HEK293 (cell line): ENCODE results near the gene LBH.

ENCODE experiments used
- CTCF ChIA-PET: fragments of 350-600 bp; formaldehyde crosslinking; extraction: SDS; loops from one replicate; lab custom pipeline; 2021; ENCODE audit warnings: antibody characterized with exemption; lab: Yijun Ruan, JAX
- POLR2A ChIA-PET: fragments of 300-600 bp; formaldehyde crosslinking; extraction: SDS; loops from one replicate; lab custom pipeline; 2020; ENCODE audit warnings: antibody characterized with exemption, inconsistent platforms; lab: Yijun Ruan, JAX
- H3K27ac ChIP-seq: fragments of 200-500 bp; sonication (Bioruptor generic); 2 replicates; pipeline ENCODE4 v1.5.1; 2014; ENCODE audit warnings: low read depth, low read length, control low read depth, inconsistent platforms; ENCODE audit errors: extremely low read depth
- H3K36me3 ChIP-seq, 2 experiments: fragments of 200-500 bp in 1 of 2; sonication (Bioruptor generic) in 1 of 2; 1 replicate in 1 of 2; 2 replicates in 1 of 2; pipeline ENCODE4 v1.5.1; 2014 to 2017; ENCODE audit warnings: inconsistent platforms in 2 of 2, low read length in 2 of 2; ENCODE audit not compliant: control insufficient read depth in 2 of 2, insufficient read depth in 1 of 2
- H3K4me1 ChIP-seq: fragments of 200-500 bp; sonication (Bioruptor generic); 2 replicates; pipeline ENCODE4 v1.5.1; 2014; ENCODE audit warnings: mild to moderate bottlenecking, low read length, inconsistent platforms; ENCODE audit not compliant: control insufficient read depth, insufficient read depth
- H3K4me3 ChIP-seq: 2 replicates; pipeline ENCODE4 v1.5.1; 2011; ENCODE audit warnings: low read depth, mild to moderate bottlenecking, control low read depth, low read length, moderate library complexity
- H3K9me3 ChIP-seq: fragments of 200-500 bp; sonication (Bioruptor generic); 2 replicates; pipeline ENCODE4 v1.5.1; 2014; ENCODE audit warnings: low read depth, low read length, inconsistent platforms; ENCODE audit not compliant: control insufficient read depth, insufficient read depth
- SP7 ChIP-seq: fragments of 450-650 bp; formaldehyde crosslinking; IDR thresholded peaks from 2 replicates; pipeline ENCODE4 v1.5.1; 2016; ENCODE audit warnings: missing biosample characterization, missing genetic modification characterization
- ZBTB21 ChIP-seq: fragments of 450-650 bp; formaldehyde crosslinking; IDR thresholded peaks from 2 replicates; pipeline ENCODE4 v1.5.1; 2017; ENCODE audit warnings: missing biosample characterization, missing genetic modification characterization
- ZBTB6 ChIP-seq: fragments of 450-650 bp; formaldehyde crosslinking; IDR thresholded peaks from 2 replicates; pipeline ENCODE4 v1.5.1; 2017; ENCODE audit warnings: missing biosample characterization, missing genetic modification characterization
- ZFP41 ChIP-seq: fragments of 450-650 bp; formaldehyde crosslinking; IDR thresholded peaks from 2 replicates; pipeline ENCODE4 v1.5.1; 2016; ENCODE audit warnings: missing biosample characterization, missing genetic modification characterization, borderline replicate concordance
- ZNF16 ChIP-seq: fragments of 450-650 bp; formaldehyde crosslinking; IDR thresholded peaks from 2 replicates; pipeline ENCODE4 v1.5.1; 2016; ENCODE audit warnings: low read depth, missing biosample characterization, missing genetic modification characterization
- ZNF391 ChIP-seq: fragments of 450-650 bp; formaldehyde crosslinking; IDR thresholded peaks from 2 replicates; pipeline ENCODE4 v1.5.1; 2016; ENCODE audit warnings: low read depth, missing biosample characterization, missing genetic modification characterization, borderline replicate concordance
- ZNF416 ChIP-seq: fragments of 450-650 bp; formaldehyde crosslinking; IDR thresholded peaks from 2 replicates; pipeline ENCODE4 v1.5.1; 2016; ENCODE audit warnings: missing biosample characterization, missing genetic modification characterization
- ZNF529 ChIP-seq: fragments of 450-650 bp; formaldehyde crosslinking; IDR thresholded peaks from 2 replicates; pipeline ENCODE4 v1.5.1; 2017; ENCODE audit warnings: missing genetic modification characterization, missing biosample characterization; ENCODE audit not compliant: insufficient replicate concordance
- ZNF549 ChIP-seq: fragments of 450-650 bp; IDR thresholded peaks from 2 replicates; pipeline ENCODE4 v1.5.1; 2018; ENCODE audit warnings: missing biosample characterization, missing genetic modification characterization, mild to moderate bottlenecking, inconsistent platforms, moderate library complexity
- ZNF560 ChIP-seq: fragments of 450-650 bp; formaldehyde crosslinking; IDR thresholded peaks from 2 replicates; pipeline ENCODE4 v1.5.1; 2017; ENCODE audit warnings: missing biosample characterization, missing genetic modification characterization, borderline replicate concordance
- ZNF658 ChIP-seq: fragments of 450-650 bp; formaldehyde crosslinking; IDR thresholded peaks from 2 replicates; pipeline ENCODE4; 2016; ENCODE audit warnings: missing biosample characterization, missing genetic modification characterization
- ZNF660 ChIP-seq: fragments of 450-650 bp; IDR thresholded peaks from 2 replicates; pipeline ENCODE4 v1.5.1; 2018; ENCODE audit warnings: missing biosample characterization, mild to moderate bottlenecking, missing genetic modification characterization
- ZNF785 ChIP-seq: fragments of 450-650 bp; formaldehyde crosslinking; IDR thresholded peaks from 2 replicates; pipeline ENCODE4 v1.5.1; 2016; ENCODE audit warnings: missing biosample characterization, missing genetic modification characterization
- ZSCAN23 ChIP-seq: fragments of 450-650 bp; formaldehyde crosslinking; IDR thresholded peaks from 2 replicates; pipeline ENCODE4 v1.5.1; 2016; ENCODE audit warnings: missing biosample characterization, missing genetic modification characterization
- ZSCAN5A ChIP-seq: fragments of 450-650 bp; formaldehyde crosslinking; IDR thresholded peaks from 2 replicates; pipeline ENCODE4 v1.5.1; 2016; ENCODE audit warnings: missing biosample characterization, missing genetic modification characterization
- TF ChIP-seq, protein P1 (sequence below): fragments of 450-650 bp; formaldehyde crosslinking; IDR thresholded peaks from 2 replicates; pipeline ENCODE4 v1.5.1; 2016; ENCODE audit warnings: missing biosample characterization, missing genetic modification characterization

Gene LBH

DNA sequence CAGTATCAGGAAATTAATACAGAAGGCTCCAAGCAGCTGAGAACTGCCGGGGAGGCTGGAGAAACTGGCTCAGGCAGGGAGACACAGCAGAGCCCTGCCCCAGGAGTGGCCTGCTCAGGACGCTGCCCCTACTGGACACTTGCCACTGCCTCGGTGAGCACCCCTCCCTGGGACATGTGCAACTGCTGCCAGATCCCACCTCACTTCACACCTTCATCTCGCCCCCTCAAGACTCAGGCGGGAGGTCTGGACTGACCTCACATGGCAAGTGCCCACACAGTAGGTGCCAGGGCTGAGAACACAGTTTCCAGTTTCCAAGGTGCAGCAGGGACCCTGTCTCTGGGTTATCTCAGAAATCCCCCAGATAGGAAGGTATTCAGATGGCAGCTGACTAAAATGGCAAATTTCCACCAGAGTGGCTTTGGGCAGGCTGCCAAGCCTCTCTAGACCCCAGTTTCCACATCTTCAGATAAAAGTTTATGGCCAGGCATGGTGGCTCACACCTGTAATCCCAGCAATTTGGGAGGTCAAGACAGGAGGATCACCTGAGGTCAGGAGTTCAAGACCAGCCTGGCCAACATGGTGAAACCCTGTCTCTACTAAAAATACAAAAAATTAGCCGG, 33.7 kb upstream of the LBH start:
- Histone ChIP-seq H3K36me3 (no peaks in the 10 kb centered on the region), H3K27ac (no peak overlapping the region), H3K9me3 (no peaks in the 10 kb centered on the region), H3K4me3 (no peak overlapping the region), H3K4me1 (no peaks in the 10 kb centered on the region)
- ChIA-PET CTCF (interaction anchor here (0.6 to 1.1 kb wide), 2 partner anchors 16 to 513 kb away, joined by 3 read pairs; no protein-coding TSS in a partner anchor), POLR2A (interaction anchor here (0.9 kb wide), 1 partner anchor 19 kb away, joined by 3 read pairs; no protein-coding TSS in a partner anchor)
- TF ChIP-seq, protein P1, sequence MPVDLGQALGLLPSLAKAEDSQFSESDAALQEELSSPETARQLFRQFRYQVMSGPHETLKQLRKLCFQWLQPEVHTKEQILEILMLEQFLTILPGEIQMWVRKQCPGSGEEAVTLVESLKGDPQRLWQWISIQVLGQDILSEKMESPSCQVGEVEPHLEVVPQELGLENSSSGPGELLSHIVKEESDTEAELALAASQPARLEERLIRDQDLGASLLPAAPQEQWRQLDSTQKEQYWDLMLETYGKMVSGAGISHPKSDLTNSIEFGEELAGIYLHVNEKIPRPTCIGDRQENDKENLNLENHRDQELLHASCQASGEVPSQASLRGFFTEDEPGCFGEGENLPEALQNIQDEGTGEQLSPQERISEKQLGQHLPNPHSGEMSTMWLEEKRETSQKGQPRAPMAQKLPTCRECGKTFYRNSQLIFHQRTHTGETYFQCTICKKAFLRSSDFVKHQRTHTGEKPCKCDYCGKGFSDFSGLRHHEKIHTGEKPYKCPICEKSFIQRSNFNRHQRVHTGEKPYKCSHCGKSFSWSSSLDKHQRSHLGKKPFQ (tag by site-specific recombination) = peak; percentile 43; the same call in 1 of the 2 replicates
- TF ChIP-seq ZSCAN23 (tag by site-specific recombination) = no peak

- CTCF ChIA-PET = interaction anchor here (0.6 to 2.1 kb wide), 5 partner anchors 37 to 968 kb away, joined by 3 to 10 read pairs (median 4); no protein-coding TSS in a partner anchor
- H3K4me3 ChIP-seq = no peak overlapping the region
- POLR2A ChIA-PET = interaction anchor here (1.3 kb wide), 1 partner anchor 29 kb away, joined by 3 read pairs; no protein-coding TSS in a partner anchor
- H3K9me3 ChIP-seq = no peaks in the 10 kb centered on the region
- TF ChIP-seq ZNF785 (tag by site-specific recombination) = no peak
- no peak for TF ChIP-seq ZSCAN5A
- TF ChIP-seq ZBTB21 (tag by site-specific recombination) = no peak
- no peak for TF ChIP-seq ZFP41
- no peak for TF ChIP-seq SP7
- TF ChIP-seq ZNF16 = no peak
- TF ChIP-seq ZNF549 (tag by site-specific recombination) = no peak
- no peak for TF ChIP-seq ZNF529
- no peak for TF ChIP-seq ZNF660
- no peak for TF ChIP-seq ZNF391 (tag by site-specific recombination)
- H3K36me3 ChIP-seq = no peaks in the 10 kb centered on the region
- H3K27ac ChIP-seq = no peak overlapping the region
- H3K4me1 ChIP-seq = no peaks in the 10 kb centered on the region
Measured at GRCh38 chr2:30201990-30202389, 29.3 kb upstream of the LBH start.

GRCh38 chr2:30203156-30203555, 28.2 kb upstream of the LBH start:
- H3K4me1 ChIP-seq = no peaks in the 10 kb centered on the region
- ChIA-PET CTCF (interaction anchor here (0.6 to 8.0 kb wide), 3 partner anchors 22 to 505 kb away, joined by 4 to 272 read pairs (median 9); no protein-coding TSS in a partner anchor), POLR2A (no interaction called here)

More at GRCh38 chr2:30203156-30203555, 28.2 kb upstream of the LBH start:
- Histone ChIP-seq H3K9me3 (no peaks in the 10 kb centered on the region), H3K27ac (no peak overlapping the region), H3K36me3 (no peaks in the 10 kb centered on the region), H3K4me3 (no peak overlapping the region)
- TF ChIP-seq, protein P1 (tag by site-specific recombination) = no peak
- no peak for TF ChIP-seq ZBTB6
- TF ChIP-seq ZNF658 (tag by site-specific recombination) = no peak
- TF ChIP-seq ZNF416 (tag by site-specific recombination) = no peak
- TF ChIP-seq ZNF560 (tag by site-specific recombination) = no peak
